ENCODE data around the gene PIP5K1C. TPM values are rescaled to one million over a fixed set of nuclear protein-coding genes. Genes with fewer than 3 reads are reported as not detected.
A peak's percentile ranks its signal among the peaks of the same experiment; 100 is the strongest.

Gene PIP5K1C
- total RNA-seq, 2 donors from 2014 or later = 21.7 to 23.7 TPM

GRCh38 chr19:3732108-3732507 lies 31.8 kb upstream of the PIP5K1C start:
- H3K4me3 Mint-ChIP-seq = no peak overlapping the region
- H3K27ac Mint-ChIP-seq = peak overlapping the region; percentile 41
- H3K9me3 ChIP-seq (ENCODE audit: control insufficient read depth, low read length, poor library complexity, severe bottlenecking) = no peaks in the 10 kb centered on the region

GRCh38 chr19:3730457-3730958 lies 30.2 kb upstream of the PIP5K1C start:
- Mint-ChIP-seq H3K36me3 (ENCODE audit: low read depth) (peaks cover 3% of the 10 kb centered on the region), H3K4me3 (no peak overlapping the region), H3K4me1 (no peaks in the 10 kb centered on the region), H3K27ac (no peak overlapping the region), H3K27me3 (no peaks in the 10 kb centered on the region)
- DNase-seq (no peak), ATAC-seq (no peak)
- no peaks in the 10 kb centered on the region for H3K9me3 ChIP-seq (ENCODE audit: control insufficient read depth, low read length, poor library complexity, severe bottlenecking)

More at GRCh38 chr19:3732108-3732507, 31.8 kb upstream of the PIP5K1C start:
- DNase-seq (no peak), ATAC-seq (no peak)
- peaks cover 7% of the 10 kb centered on the region for H3K36me3 Mint-ChIP-seq (ENCODE audit: low read depth)
- H3K4me1 Mint-ChIP-seq = no peaks in the 10 kb centered on the region
- no peaks in the 10 kb centered on the region for H3K27me3 Mint-ChIP-seq

GRCh38 chr19:3725640-3726310 lies 25.5 kb upstream of the PIP5K1C start:
- Mint-ChIP-seq H3K4me3 (no peak overlapping the region), H3K27ac (no peak overlapping the region), H3K27me3 (no peaks in the 10 kb centered on the region), H3K4me1 (peaks cover 4% of the 10 kb centered on the region), H3K36me3 (ENCODE audit: low read depth) (peaks cover under 1% of the 10 kb centered on the region)
- ATAC-seq (no peak), DNase-seq (no peak)
- no peaks in the 10 kb centered on the region for H3K9me3 ChIP-seq (ENCODE audit: control insufficient read depth, low read length, poor library complexity, severe bottlenecking)

- H3K9me3 ChIP-seq (ENCODE audit: control insufficient read depth, low read length, poor library complexity, severe bottlenecking) = no peaks in the 10 kb centered on the region
- Mint-ChIP-seq H3K4me1 (peaks cover 4% of the 10 kb centered on the region), H3K4me3 (no peak overlapping the region), H3K27ac (no peak overlapping the region), H3K36me3 (ENCODE audit: low read depth) (no peaks in the 10 kb centered on the region), H3K27me3 (no peaks in the 10 kb centered on the region)
- ATAC-seq (no peak), DNase-seq (no peak)
These were observed 24.9 kb upstream of the PIP5K1C start for GRCh38 chr19:3725121-3725520.

GRCh38 chr19:3723883-3724282 lies 23.6 kb upstream of the PIP5K1C start:
- peaks cover 4% of the 10 kb centered on the region for H3K4me1 Mint-ChIP-seq
- no peak overlapping the region for H3K4me3 Mint-ChIP-seq
- H3K27ac Mint-ChIP-seq = no peak overlapping the region
- no peaks in the 10 kb centered on the region for H3K27me3 Mint-ChIP-seq
- DNase-seq = no peak
- H3K36me3 Mint-ChIP-seq (ENCODE audit: low read depth) = no peaks in the 10 kb centered on the region
- H3K9me3 ChIP-seq (ENCODE audit: control insufficient read depth, low read length, poor library complexity, severe bottlenecking) = no peaks in the 10 kb centered on the region
- no peak for ATAC-seq

GRCh38 chr19:3723110-3723488 lies 22.8 kb upstream of the PIP5K1C start:
- Mint-ChIP-seq H3K36me3 (ENCODE audit: low read depth) (no peaks in the 10 kb centered on the region), H3K4me3 (no peak overlapping the region), H3K4me1 (peaks cover 4% of the 10 kb centered on the region), H3K27ac (no peak overlapping the region), H3K27me3 (no peaks in the 10 kb centered on the region)
- ATAC-seq (no peak), DNase-seq (no peak)
- no peaks in the 10 kb centered on the region for H3K9me3 ChIP-seq (ENCODE audit: control insufficient read depth, low read length, poor library complexity, severe bottlenecking)

- DNase-seq (no peak), ATAC-seq (no peak)
- no peaks in the 10 kb centered on the region for H3K9me3 ChIP-seq (ENCODE audit: control insufficient read depth, low read length, poor library complexity, severe bottlenecking)
- H3K4me1 Mint-ChIP-seq = peaks cover 4% of the 10 kb centered on the region
- peak overlapping the region; percentile 90 for H3K4me3 Mint-ChIP-seq
- no peaks in the 10 kb centered on the region for H3K27me3 Mint-ChIP-seq
- H3K27ac Mint-ChIP-seq = no peak overlapping the region
- no peaks in the 10 kb centered on the region for H3K36me3 Mint-ChIP-seq (ENCODE audit: low read depth)
These were observed 22.3 kb upstream of the PIP5K1C start for GRCh38 chr19:3722443-3723109.

- Mint-ChIP-seq H3K27me3 (no peaks in the 10 kb centered on the region), H3K36me3 (ENCODE audit: low read depth) (no peaks in the 10 kb centered on the region), H3K4me3 (peak overlapping the region; percentile 90), H3K4me1 (peaks cover 4% of the 10 kb centered on the region), H3K27ac (no peak overlapping the region)
- ATAC-seq (no peak), DNase-seq (no peak)
- no peaks in the 10 kb centered on the region for H3K9me3 ChIP-seq (ENCODE audit: control insufficient read depth, low read length, poor library complexity, severe bottlenecking)
These were observed 21.7 kb upstream of the PIP5K1C start for GRCh38 chr19:3721887-3722442.

GRCh38 chr19:3721131-3721886 lies 21.0 kb upstream of the PIP5K1C start:
- no peaks in the 10 kb centered on the region for H3K9me3 ChIP-seq (ENCODE audit: control insufficient read depth, low read length, poor library complexity, severe bottlenecking)
- Mint-ChIP-seq H3K36me3 (ENCODE audit: low read depth) (no peaks in the 10 kb centered on the region), H3K4me1 (peaks cover 4% of the 10 kb centered on the region), H3K27me3 (no peaks in the 10 kb centered on the region), H3K27ac (no peak overlapping the region), H3K4me3 (peak overlapping the region; percentile 90)
- DNase-seq = peak; percentile 80 to 90 (median 84)
- peak; percentile 99 for ATAC-seq

GRCh38 chr19:3720349-3720917 lies 20.2 kb upstream of the PIP5K1C start:
- no peaks in the 10 kb centered on the region for H3K36me3 Mint-ChIP-seq (ENCODE audit: low read depth)
- peaks cover 4% of the 10 kb centered on the region for H3K4me1 Mint-ChIP-seq
- H3K27ac Mint-ChIP-seq = no peak overlapping the region
- ATAC-seq = no peak
- H3K27me3 Mint-ChIP-seq = no peaks in the 10 kb centered on the region
- H3K9me3 ChIP-seq (ENCODE audit: control insufficient read depth, low read length, poor library complexity, severe bottlenecking) = no peaks in the 10 kb centered on the region
- no peak overlapping the region for H3K4me3 Mint-ChIP-seq
- DNase-seq = no peak

- H3K4me3 Mint-ChIP-seq = no peak overlapping the region
- H3K4me1 Mint-ChIP-seq = peaks cover 4% of the 10 kb centered on the region
- no peaks in the 10 kb centered on the region for H3K36me3 Mint-ChIP-seq (ENCODE audit: low read depth)
- no peaks in the 10 kb centered on the region for H3K9me3 ChIP-seq (ENCODE audit: control insufficient read depth, low read length, poor library complexity, severe bottlenecking)
- DNase-seq (no peak), ATAC-seq (no peak)
- H3K27me3 Mint-ChIP-seq = no peaks in the 10 kb centered on the region
- no peak overlapping the region for H3K27ac Mint-ChIP-seq
These were observed 19.6 kb upstream of the PIP5K1C start for GRCh38 chr19:3719868-3720267.

- H3K36me3 Mint-ChIP-seq (ENCODE audit: low read depth) = no peaks in the 10 kb centered on the region
- no peaks in the 10 kb centered on the region for H3K9me3 ChIP-seq (ENCODE audit: control insufficient read depth, low read length, poor library complexity, severe bottlenecking)
- H3K4me1 Mint-ChIP-seq = peaks cover 5% of the 10 kb centered on the region
- ATAC-seq (no peak), DNase-seq (no peak)
- H3K27ac Mint-ChIP-seq = no peak overlapping the region
- H3K27me3 Mint-ChIP-seq = no peaks in the 10 kb centered on the region
- no peak overlapping the region for H3K4me3 Mint-ChIP-seq
These were observed 15.9 kb upstream of the PIP5K1C start for GRCh38 chr19:3716147-3716668.

Measured in T-helper 17 cell (primary cell).